ENCODE measurements around the gene ATG9A. TPM values are rescaled to one million over a fixed set of nuclear protein-coding genes. Genes with fewer than 3 reads are reported as not detected.

ATG9A gene
- total and polyA plus RNA-seq, 9 of the 15 experiments (the other 6 are each of a cell fraction or from before 2014, with no cell fraction given): 0.25 to 65.6 (median 23.4) TPM

GRCh38 chr2:219177552-219178376 is 51.7 kb downstream of the ATG9A start, which contains the start of gene RETREG2 (continued):
- TF ChIP-seq CHAMP1 (IDR thresholded peaks at IDR 0.05) (no peak), ELF4 (CRISPR knock-in tag; IDR thresholded peaks at IDR 0.05) (0 out of 2 replicates have a peak, but pooled peaks have one; percentile 41), FOXJ2 (tag; IDR thresholded peaks at IDR 0.05) (0 out of 2 replicates have a peak, but pooled peaks have one; percentile 65), EGR1 (conservative IDR thresholded peaks at IDR 0.05) (no peak), THAP12 (CRISPR knock-in tag; IDR thresholded peaks at IDR 0.05) (peak; percentile 72; the same call in 1 of the 2 replicates), NCOR1 (IDR thresholded peaks at IDR 0.05) (peak; percentile 36), ZNF717 (CRISPR knock-in tag; IDR thresholded peaks at IDR 0.05) (no peak), ZNF740 (CRISPR knock-in tag; IDR thresholded peaks at IDR 0.05) (peak; percentile 97), ZNF740 (tag; IDR thresholded peaks at IDR 0.05) (peak in 1 of 2 experiments; percentile 96; a peak in 2 of 4 replicates), ZNF217 (CRISPR knock-in tag; IDR thresholded peaks at IDR 0.05) (no peak), ZNF395 (CRISPR knock-in tag; IDR thresholded peaks at IDR 0.05) (peak; percentile 54; the same call in 1 of the 2 replicates), ESRRA (IDR thresholded peaks at IDR 0.05; ENCODE audit: borderline replicate concordance, low read depth) (0 out of 2 replicates have a peak, but pooled peaks have one; percentile 41), SMARCB1 (IDR thresholded peaks at IDR 0.05; ENCODE audit: insufficient read length, low read depth) (no peak), TEAD2 (tag; IDR thresholded peaks at IDR 0.05) (no peak), ZNF780A (CRISPR knock-in tag; IDR thresholded peaks at IDR 0.05) (no peak), PCBP2 (IDR thresholded peaks at IDR 0.05; ENCODE audit: low read depth, low read length, poor library complexity, severe bottlenecking) (no peak), HDAC1 (IDR thresholded peaks at IDR 0.05) (peak in 1 of 2 experiments; percentile 51; a peak in 1 of 4 replicates), CHD1 (IDR thresholded peaks at IDR 0.05; ENCODE audit: low read length) (no peak), SRF (CRISPR knock-in tag; IDR thresholded peaks at IDR 0.05) (no peak)
